Endodermal cell (in vitro differentiated cells): ENCODE results near the gene KRT12. TPM values are rescaled to one million over a fixed set of nuclear protein-coding genes. Genes with fewer than 3 reads are reported as not detected.

ENCODE experiments used
- DNase-seq: peaks from one replicate; pipeline ENCODE4 v3.0.0-alpha.2; 2017
- H3K27ac ChIP-seq: 2 replicates; pipeline ENCODE4 v1.5.1; 2013; ENCODE audit warnings: mild to moderate bottlenecking, low read depth, low read length, moderate library complexity
- H3K27me3 ChIP-seq: 2 replicates; pipeline ENCODE4 v1.6.1; 2013; ENCODE audit warnings: mild to moderate bottlenecking, low read length, moderate library complexity; ENCODE audit not compliant: insufficient read depth, control insufficient read depth, poor library complexity, severe bottlenecking
- H3K36me3 ChIP-seq: 2 replicates; pipeline ENCODE4 v1.7.0; 2013; ENCODE audit warnings: mild to moderate bottlenecking, low read length, moderate library complexity; ENCODE audit not compliant: control insufficient read depth, insufficient read depth
- H3K4me1 ChIP-seq: one replicate; pipeline ENCODE4 v1.7.0; 2013; ENCODE audit warnings: low read length; ENCODE audit not compliant: control insufficient read depth, insufficient read depth
- H3K4me3 ChIP-seq: 2 replicates; pipeline ENCODE4 v1.5.1; 2013; ENCODE audit warnings: mild to moderate bottlenecking, low read length, moderate library complexity
- H3K9ac ChIP-seq: 2 replicates; pipeline ENCODE4 v1.6.1; 2013; ENCODE audit warnings: mild to moderate bottlenecking, low read length, moderate library complexity; ENCODE audit not compliant: poor library complexity, severe bottlenecking; ENCODE audit errors: extremely low read depth
- H3K9me3 ChIP-seq: 2 replicates; pipeline ENCODE4 v1.6.1; 2013; ENCODE audit warnings: mild to moderate bottlenecking, low read length, moderate library complexity; ENCODE audit not compliant: control insufficient read depth
- H3K27ac Mint-ChIP-seq: 2 replicates; pipeline ENCODE4 v1.8.0; 2020; ENCODE audit warnings: mixed read lengths
- H3K27me3 Mint-ChIP-seq: 2 replicates; pipeline ENCODE4 v1.8.0; 2021; ENCODE audit warnings: mild to moderate bottlenecking, mixed read lengths; ENCODE audit not compliant: insufficient read depth
- H3K36me3 Mint-ChIP-seq: 2 replicates; pipeline ENCODE4 v1.8.0; 2020; ENCODE audit warnings: low read depth, mixed read lengths
- H3K4me1 Mint-ChIP-seq: 2 replicates; pipeline ENCODE4 v1.8.0; 2020; ENCODE audit warnings: mixed read lengths
- H3K4me3 Mint-ChIP-seq: 2 replicates; pipeline ENCODE4 v1.8.0; 2020; ENCODE audit warnings: mild to moderate bottlenecking, moderate library complexity, mixed read lengths
- H3K9me3 Mint-ChIP-seq: 2 replicates; pipeline ENCODE4 v1.8.0; 2020; ENCODE audit warnings: mild to moderate bottlenecking, mixed read lengths
- WGBS, 2 experiments: methylation state at CpG; one replicate each; pipeline versions ENCODE4 v1.1.5 to v1.1.7; 2013; ENCODE audit warnings: missing lambda C conversion rate in 2 of 2, mixed read lengths in 1 of 2; ENCODE audit not compliant: insufficient coverage in 1 of 2, insufficient read length in 1 of 2; 5-methylcytosine and 5-hydroxymethylcytosine counted together
- total RNA-seq, 2 donors: library from RNA; stranded (reverse); fragmentation: NEBNext Ultra II Directional in 1 of 2; extraction: Animal tissue kit (Norgen Biotek cat#: 25700) in 1 of 2; gene quantifications; 2 replicates in 1 of 2; 3 replicates in 1 of 2; pipeline ENCODE4 v1.2.1, GENCODE V29; 2021
- TF ChIP-seq, protein P1 (sequence below): fragments of 200-600 bp; sonication (generic); conservative IDR thresholded peaks from 2 replicates; pipeline ENCODE4 v1.5.0; 2021; ENCODE audit warnings: antibody characterized with exemption, mild to moderate bottlenecking

Gene KRT12
- total RNA-seq, 2 donors from 2014 or later, result not detected

DNA sequence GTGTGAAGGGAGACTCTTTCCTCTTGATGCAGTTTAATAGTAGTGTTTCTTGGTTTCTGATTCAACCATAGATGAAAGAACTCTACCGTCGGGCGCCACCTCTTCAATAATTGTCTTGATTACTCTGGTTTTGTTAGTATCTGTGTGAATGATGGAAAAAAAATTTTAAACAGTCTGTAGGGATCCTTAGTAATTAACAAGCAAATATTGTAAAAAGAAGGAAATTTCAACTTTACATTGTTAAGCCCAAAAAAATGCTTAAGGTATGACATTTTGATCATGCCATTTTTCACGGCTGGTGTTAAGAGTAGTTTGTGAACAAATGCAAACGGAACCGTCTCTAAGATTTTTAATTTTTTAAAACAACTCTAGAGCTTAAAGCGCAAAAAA is 48.7 kb downstream of the KRT12 start:
- Mint-ChIP-seq H3K4me3 (peak overlapping the region; percentile 79), H3K27ac (no peak overlapping the region), H3K36me3 (peaks cover 14% of the 10 kb centered on the region), H3K27me3 (peaks cover 76% of the 10 kb centered on the region), H3K9me3 (peaks cover 7% of the 10 kb centered on the region), H3K4me1 (no peaks in the 10 kb centered on the region)
- Histone ChIP-seq H3K4me3 (peak overlapping the region; percentile 97), H3K27me3 (peaks cover 33% of the 10 kb centered on the region), H3K36me3 (peaks cover 7% of the 10 kb centered on the region), H3K9me3 (no peaks in the 10 kb centered on the region), H3K27ac (no peak overlapping the region), H3K9ac (peak overlapping the region; percentile 28), H3K4me1 (no peaks in the 10 kb centered on the region)
- no peak for DNase-seq
- WGBS, 2 experiments, result 0 to 28% methylated on average over 1 to 7 of the region's 7 CpGs
- TF ChIP-seq, protein P1, sequence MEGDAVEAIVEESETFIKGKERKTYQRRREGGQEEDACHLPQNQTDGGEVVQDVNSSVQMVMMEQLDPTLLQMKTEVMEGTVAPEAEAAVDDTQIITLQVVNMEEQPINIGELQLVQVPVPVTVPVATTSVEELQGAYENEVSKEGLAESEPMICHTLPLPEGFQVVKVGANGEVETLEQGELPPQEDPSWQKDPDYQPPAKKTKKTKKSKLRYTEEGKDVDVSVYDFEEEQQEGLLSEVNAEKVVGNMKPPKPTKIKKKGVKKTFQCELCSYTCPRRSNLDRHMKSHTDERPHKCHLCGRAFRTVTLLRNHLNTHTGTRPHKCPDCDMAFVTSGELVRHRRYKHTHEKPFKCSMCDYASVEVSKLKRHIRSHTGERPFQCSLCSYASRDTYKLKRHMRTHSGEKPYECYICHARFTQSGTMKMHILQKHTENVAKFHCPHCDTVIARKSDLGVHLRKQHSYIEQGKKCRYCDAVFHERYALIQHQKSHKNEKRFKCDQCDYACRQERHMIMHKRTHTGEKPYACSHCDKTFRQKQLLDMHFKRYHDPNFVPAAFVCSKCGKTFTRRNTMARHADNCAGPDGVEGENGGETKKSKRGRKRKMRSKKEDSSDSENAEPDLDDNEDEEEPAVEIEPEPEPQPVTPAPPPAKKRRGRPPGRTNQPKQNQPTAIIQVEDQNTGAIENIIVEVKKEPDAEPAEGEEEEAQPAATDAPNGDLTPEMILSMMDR, result no peak

DNA sequence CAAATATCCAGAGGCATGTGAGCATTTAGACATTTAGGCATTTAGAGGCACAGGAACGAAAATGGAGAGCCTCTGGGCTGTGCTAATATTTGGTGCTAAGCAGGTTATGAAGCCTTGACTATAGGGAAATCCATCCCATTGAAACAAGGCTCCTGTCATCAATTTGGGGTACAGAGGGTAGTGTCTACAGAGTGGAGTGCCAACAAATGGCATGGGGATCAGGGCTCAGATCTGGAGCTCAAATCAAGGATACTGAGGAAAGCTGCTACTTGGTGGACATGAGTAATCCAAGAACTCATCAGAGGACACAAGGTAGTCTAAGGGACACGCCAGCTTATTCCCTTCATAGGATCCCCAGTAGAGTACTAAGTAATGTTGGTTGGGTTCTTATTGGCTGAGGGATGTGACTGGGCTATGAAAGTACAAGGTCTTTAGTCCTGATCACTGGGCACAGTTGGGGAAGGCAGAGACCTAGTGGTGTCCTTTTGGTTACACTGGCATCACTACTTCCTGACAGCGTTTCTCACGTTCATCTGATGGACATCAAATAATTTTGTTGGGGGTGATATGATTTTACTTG is 49.8 kb downstream of the KRT12 start:
- no peak overlapping the region for H3K27ac ChIP-seq
- H3K36me3 Mint-ChIP-seq, result peaks cover 14% of the 10 kb centered on the region
- TF ChIP-seq, protein P1, result no peak
- peak overlapping the region; percentile 79 for H3K4me3 Mint-ChIP-seq
- H3K27me3 ChIP-seq, result peaks cover 40% of the 10 kb centered on the region
- H3K9ac ChIP-seq, result no peak overlapping the region
- 95 to 100% methylated on average over 3 to 4 of the region's 4 CpGs for WGBS, 2 experiments
- peaks cover 77% of the 10 kb centered on the region for H3K27me3 Mint-ChIP-seq
- peaks cover 7% of the 10 kb centered on the region for H3K9me3 Mint-ChIP-seq
- peak overlapping the region; percentile 97 for H3K4me3 ChIP-seq
- H3K36me3 ChIP-seq, result peaks cover 7% of the 10 kb centered on the region
- H3K9me3 ChIP-seq, result no peaks in the 10 kb centered on the region
- no peaks in the 10 kb centered on the region for H3K4me1 ChIP-seq
- no peak overlapping the region for H3K27ac Mint-ChIP-seq
- H3K4me1 Mint-ChIP-seq, result no peaks in the 10 kb centered on the region
- no peak for DNase-seq

DNA sequence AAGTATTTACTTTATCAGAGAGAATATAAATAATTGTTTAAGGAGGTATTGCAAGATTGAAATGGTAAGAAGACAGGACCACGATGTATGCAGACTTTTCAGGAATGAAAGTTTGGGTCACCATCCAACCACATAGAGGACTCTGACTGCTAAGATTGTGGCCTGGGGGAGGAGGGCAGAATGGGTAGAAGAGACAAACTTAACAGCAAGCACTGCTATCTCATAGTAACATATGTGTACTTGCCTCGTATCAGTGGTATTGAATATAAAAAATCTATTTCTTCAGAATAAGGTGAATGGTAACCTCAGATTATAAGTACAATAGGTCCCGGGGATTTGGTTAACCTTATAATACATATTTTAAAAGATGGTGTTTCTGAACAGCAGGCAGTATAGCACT is 50.5 kb downstream of the KRT12 start:
- H3K4me3 Mint-ChIP-seq, result no peak overlapping the region

More for the DNA sequence above, 50.5 kb downstream of the KRT12 start:
- 90 to 100% methylated on average over 1 to 3 of the region's 3 CpGs for WGBS, 2 experiments
- H3K4me1 ChIP-seq, result no peaks in the 10 kb centered on the region
- DNase-seq, result no peak
- no peak overlapping the region for H3K27ac ChIP-seq
- TF ChIP-seq, protein P1, result no peak
- H3K36me3 ChIP-seq, result peaks cover 7% of the 10 kb centered on the region
- H3K9me3 ChIP-seq, result no peaks in the 10 kb centered on the region
- Mint-ChIP-seq H3K4me1 (no peaks in the 10 kb centered on the region), H3K27me3 (peaks cover 77% of the 10 kb centered on the region), H3K36me3 (peaks cover 14% of the 10 kb centered on the region), H3K9me3 (peaks cover 7% of the 10 kb centered on the region), H3K27ac (no peak overlapping the region)
- H3K27me3 ChIP-seq, result peaks cover 42% of the 10 kb centered on the region
- H3K4me3 ChIP-seq, result no peak overlapping the region
- no peak overlapping the region for H3K9ac ChIP-seq
